ENCODE results near the gene PTGES2. TPM values are rescaled to one million over a fixed set of nuclear protein-coding genes. Genes with fewer than 3 reads are reported as not detected.

PTGES2 gene
- total and polyA plus RNA-seq, 2 experiments from 2014 or later: 59.7 to 124 TPM

DNA sequence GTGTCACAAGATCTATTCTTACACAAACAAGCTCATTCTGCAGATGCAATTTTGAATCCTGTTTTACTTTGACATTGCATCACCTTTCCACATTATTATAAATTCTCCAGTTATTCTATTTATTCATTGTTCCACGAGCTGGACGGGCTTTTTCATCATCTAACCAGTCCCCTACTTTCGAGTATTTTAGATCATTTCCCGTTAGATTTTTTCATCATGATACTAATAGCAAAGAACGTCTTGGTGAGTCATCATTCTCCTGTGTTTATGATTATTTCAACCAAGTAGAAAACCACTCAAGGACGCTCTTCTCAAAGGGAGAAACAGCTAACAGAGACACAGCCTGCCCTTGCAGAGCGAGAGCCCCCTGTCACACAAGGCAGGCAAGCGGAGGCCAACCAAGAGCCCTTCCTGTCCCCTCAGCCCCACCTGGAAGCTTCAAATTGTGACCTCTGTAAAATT, 47.6 kb upstream of the PTGES2 start:
- Histone ChIP-seq H3F3A (replicated peaks; ENCODE audit: low read depth) (0 out of 2 replicates have a peak, but pooled peaks cover 3% of the 10 kb centered on the region), H2AFZ (no peak overlapping the region), H3K79me2 (replicated peaks; ENCODE audit: insufficient read depth) (no peaks in the 10 kb centered on the region), H3K27ac (ENCODE audit: low read depth) (no peak overlapping the region), H3K27me3 (ENCODE audit: insufficient read depth) (no peaks in the 10 kb centered on the region), H4K20me1 (replicated peaks; ENCODE audit: insufficient read depth) (0 out of 2 replicates have a peak, but pooled peaks cover 6% of the 10 kb centered on the region), H3K4me3 (no peak overlapping the region), H3K9me2 (ENCODE audit: insufficient read depth) (no peaks in the 10 kb centered on the region), H3K36me3 (ENCODE audit: insufficient read depth) (peaks cover 3% of the 10 kb centered on the region; the same call in 1 of the 2 replicates), H3K4me2 (no peak overlapping the region), H3K4me1 (ENCODE audit: insufficient read depth) (no peaks in the 10 kb centered on the region)
- ATAC-seq: no peak
- peaks cover 2% of the 10 kb centered on the region for H3K27me3 Mint-ChIP-seq (ENCODE audit: insufficient read depth, low read depth, poor library complexity)
- no peak overlapping the region; the same call in 1 of the 2 replicates for H3K27ac Mint-ChIP-seq
- peaks cover 44% of the 10 kb centered on the region for H3K36me3 Mint-ChIP-seq (ENCODE audit: low read depth)
- H3K9me3 Mint-ChIP-seq: no peaks in the 10 kb centered on the region; the same call in 2 of the 3 replicates
- H3K4me3 Mint-ChIP-seq: no peak overlapping the region
- no peak for DNase-seq (ENCODE audit: low spot score)
- no peak for TF ChIP-seq NANOG (IDR thresholded peaks at IDR 0.05; ENCODE audit: borderline replicate concordance)
- no peak for TF ChIP-seq JUNB (IDR thresholded peaks at IDR 0.05; ENCODE audit: unreplicated experiment)
- TF ChIP-seq CREB1 (CRISPR knock-in tag; IDR thresholded peaks at IDR 0.05; ENCODE audit: low read depth): no peak
- TF ChIP-seq EZH2phosphoT487 (IDR thresholded peaks at IDR 0.05; ENCODE audit: unreplicated experiment): no peak
- no peak for TF ChIP-seq ZNF331 (CRISPR knock-in tag; IDR thresholded peaks at IDR 0.05; ENCODE audit: low read depth)
- no peak for TF ChIP-seq EZH2 (IDR thresholded peaks at IDR 0.05; ENCODE audit: low read depth, unreplicated experiment)
- H3K4me1 Mint-ChIP-seq: no peaks in the 10 kb centered on the region

DNA sequence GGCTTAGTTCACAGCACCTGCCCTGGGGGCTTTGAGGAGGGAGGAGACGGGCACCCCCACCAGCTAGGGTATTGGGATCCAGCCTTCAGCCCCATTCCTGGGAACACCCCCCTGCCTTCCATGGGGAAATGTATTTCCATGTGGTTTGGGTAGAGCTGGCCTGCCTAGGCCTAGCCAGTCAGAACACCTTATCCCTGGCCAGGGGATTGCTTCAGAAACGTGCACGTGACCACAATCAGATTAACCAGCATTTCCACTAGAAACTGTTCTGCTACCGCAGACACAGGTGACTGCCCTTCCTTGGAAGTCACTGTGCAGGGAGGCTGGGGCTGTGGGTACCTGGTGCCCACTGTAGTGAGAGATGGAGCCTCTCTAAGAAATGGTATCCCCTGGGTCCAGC, 46.5 kb upstream of the PTGES2 start:
- H3K4me1 ChIP-seq (ENCODE audit: insufficient read depth): no peaks in the 10 kb centered on the region
- peaks cover 7% of the 10 kb centered on the region; the same call in 1 of the 2 replicates for H3K36me3 ChIP-seq (ENCODE audit: insufficient read depth)
- Mint-ChIP-seq H3K4me3 (no peak overlapping the region), H3K36me3 (ENCODE audit: low read depth) (peaks cover 43% of the 10 kb centered on the region), H3K27me3 (ENCODE audit: insufficient read depth, low read depth, poor library complexity) (peaks cover 2% of the 10 kb centered on the region), H3K9me3 (no peaks in the 10 kb centered on the region; the same call in 2 of the 3 replicates), H3K4me1 (no peaks in the 10 kb centered on the region), H3K27ac (no peak overlapping the region)
- H3K27ac ChIP-seq (ENCODE audit: low read depth): peak overlapping the region; percentile 39; the same call in 1 of the 2 replicates
- no peaks in the 10 kb centered on the region for H3K79me2 ChIP-seq (replicated peaks; ENCODE audit: insufficient read depth)
- no peaks in the 10 kb centered on the region for H3K27me3 ChIP-seq (ENCODE audit: insufficient read depth)
- 0 out of 2 replicates have a peak, but pooled peaks cover 3% of the 10 kb centered on the region for H3F3A ChIP-seq (replicated peaks; ENCODE audit: low read depth)
- no peak overlapping the region for H3K4me2 ChIP-seq
- ATAC-seq: peak; percentile 42; the same call in 2 of the 3 replicates
- DNase-seq (ENCODE audit: low spot score): no peak
- H3K4me3 ChIP-seq: no peak overlapping the region
- H3K9me2 ChIP-seq (ENCODE audit: insufficient read depth): no peaks in the 10 kb centered on the region
- H4K20me1 ChIP-seq (replicated peaks; ENCODE audit: insufficient read depth): 0 out of 2 replicates have a peak, but pooled peaks cover 6% of the 10 kb centered on the region
- H2AFZ ChIP-seq: no peak overlapping the region
- TF ChIP-seq POLR2AphosphoS5 (IDR thresholded peaks at IDR 0.05; ENCODE audit: low read depth) (no peak), JUNB (IDR thresholded peaks at IDR 0.05; ENCODE audit: unreplicated experiment) (no peak), STAT1 (IDR thresholded peaks at IDR 0.05; ENCODE audit: unreplicated experiment) (no peak), ZNF331 (CRISPR knock-in tag; IDR thresholded peaks at IDR 0.05; ENCODE audit: low read depth) (no peak), EZH2phosphoT487 (IDR thresholded peaks at IDR 0.05; ENCODE audit: unreplicated experiment) (no peak), ZNF114 (CRISPR knock-in tag; IDR thresholded peaks at IDR 0.05) (no peak)
- TF ChIP-seq, protein P1, sequence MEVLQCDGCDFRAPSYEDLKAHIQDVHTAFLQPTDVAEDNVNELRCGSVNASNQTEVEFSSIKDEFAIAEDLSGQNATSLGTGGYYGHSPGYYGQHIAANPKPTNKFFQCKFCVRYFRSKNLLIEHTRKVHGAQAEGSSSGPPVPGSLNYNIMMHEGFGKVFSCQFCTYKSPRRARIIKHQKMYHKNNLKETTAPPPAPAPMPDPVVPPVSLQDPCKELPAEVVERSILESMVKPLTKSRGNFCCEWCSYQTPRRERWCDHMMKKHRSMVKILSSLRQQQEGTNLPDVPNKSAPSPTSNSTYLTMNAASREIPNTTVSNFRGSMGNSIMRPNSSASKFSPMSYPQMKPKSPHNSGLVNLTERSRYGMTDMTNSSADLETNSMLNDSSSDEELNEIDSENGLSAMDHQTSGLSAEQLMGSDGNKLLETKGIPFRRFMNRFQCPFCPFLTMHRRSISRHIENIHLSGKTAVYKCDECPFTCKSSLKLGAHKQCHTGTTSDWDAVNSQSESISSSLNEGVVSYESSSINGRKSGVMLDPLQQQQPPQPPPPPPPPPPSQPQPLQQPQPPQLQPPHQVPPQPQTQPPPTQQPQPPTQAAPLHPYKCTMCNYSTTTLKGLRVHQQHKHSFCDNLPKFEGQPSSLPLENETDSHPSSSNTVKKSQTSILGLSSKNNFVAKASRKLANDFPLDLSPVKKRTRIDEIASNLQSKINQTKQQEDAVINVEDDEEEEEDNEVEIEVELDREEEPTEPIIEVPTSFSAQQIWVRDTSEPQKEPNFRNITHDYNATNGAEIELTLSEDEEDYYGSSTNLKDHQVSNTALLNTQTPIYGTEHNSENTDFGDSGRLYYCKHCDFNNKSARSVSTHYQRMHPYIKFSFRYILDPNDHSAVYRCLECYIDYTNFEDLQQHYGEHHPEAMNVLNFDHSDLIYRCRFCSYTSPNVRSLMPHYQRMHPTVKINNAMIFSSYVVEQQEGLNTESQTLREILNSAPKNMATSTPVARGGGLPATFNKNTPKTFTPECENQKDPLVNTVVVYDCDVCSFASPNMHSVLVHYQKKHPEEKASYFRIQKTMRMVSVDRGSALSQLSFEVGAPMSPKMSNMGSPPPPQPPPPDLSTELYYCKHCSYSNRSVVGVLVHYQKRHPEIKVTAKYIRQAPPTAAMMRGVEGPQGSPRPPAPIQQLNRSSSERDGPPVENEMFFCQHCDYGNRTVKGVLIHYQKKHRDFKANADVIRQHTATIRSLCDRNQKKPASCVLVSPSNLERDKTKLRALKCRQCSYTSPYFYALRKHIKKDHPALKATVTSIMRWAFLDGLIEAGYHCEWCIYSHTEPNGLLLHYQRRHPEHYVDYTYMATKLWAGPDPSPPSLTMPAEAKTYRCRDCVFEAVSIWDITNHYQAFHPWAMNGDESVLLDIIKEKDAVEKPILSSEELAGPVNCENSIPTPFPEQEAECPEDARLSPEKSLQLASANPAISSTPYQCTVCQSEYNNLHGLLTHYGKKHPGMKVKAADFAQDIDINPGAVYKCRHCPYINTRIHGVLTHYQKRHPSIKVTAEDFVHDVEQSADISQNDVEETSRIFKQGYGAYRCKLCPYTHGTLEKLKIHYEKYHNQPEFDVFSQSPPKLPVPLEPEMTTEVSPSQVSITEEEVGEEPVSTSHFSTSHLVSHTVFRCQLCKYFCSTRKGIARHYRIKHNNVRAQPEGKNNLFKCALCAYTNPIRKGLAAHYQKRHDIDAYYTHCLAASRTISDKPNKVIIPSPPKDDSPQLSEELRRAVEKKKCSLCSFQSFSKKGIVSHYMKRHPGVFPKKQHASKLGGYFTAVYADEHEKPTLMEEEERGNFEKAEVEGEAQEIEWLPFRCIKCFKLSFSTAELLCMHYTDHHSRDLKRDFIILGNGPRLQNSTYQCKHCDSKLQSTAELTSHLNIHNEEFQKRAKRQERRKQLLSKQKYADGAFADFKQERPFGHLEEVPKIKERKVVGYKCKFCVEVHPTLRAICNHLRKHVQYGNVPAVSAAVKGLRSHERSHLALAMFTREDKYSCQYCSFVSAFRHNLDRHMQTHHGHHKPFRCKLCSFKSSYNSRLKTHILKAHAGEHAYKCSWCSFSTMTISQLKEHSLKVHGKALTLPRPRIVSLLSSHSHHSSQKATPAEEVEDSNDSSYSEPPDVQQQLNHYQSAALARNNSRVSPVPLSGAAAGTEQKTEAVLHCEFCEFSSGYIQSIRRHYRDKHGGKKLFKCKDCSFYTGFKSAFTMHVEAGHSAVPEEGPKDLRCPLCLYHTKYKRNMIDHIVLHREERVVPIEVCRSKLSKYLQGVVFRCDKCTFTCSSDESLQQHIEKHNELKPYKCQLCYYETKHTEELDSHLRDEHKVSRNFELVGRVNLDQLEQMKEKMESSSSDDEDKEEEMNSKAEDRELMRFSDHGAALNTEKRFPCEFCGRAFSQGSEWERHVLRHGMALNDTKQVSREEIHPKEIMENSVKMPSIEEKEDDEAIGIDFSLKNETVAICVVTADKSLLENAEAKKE (CRISPR knock-in tag; IDR thresholded peaks at IDR 0.05): no peak
- TF ChIP-seq, protein P2, sequence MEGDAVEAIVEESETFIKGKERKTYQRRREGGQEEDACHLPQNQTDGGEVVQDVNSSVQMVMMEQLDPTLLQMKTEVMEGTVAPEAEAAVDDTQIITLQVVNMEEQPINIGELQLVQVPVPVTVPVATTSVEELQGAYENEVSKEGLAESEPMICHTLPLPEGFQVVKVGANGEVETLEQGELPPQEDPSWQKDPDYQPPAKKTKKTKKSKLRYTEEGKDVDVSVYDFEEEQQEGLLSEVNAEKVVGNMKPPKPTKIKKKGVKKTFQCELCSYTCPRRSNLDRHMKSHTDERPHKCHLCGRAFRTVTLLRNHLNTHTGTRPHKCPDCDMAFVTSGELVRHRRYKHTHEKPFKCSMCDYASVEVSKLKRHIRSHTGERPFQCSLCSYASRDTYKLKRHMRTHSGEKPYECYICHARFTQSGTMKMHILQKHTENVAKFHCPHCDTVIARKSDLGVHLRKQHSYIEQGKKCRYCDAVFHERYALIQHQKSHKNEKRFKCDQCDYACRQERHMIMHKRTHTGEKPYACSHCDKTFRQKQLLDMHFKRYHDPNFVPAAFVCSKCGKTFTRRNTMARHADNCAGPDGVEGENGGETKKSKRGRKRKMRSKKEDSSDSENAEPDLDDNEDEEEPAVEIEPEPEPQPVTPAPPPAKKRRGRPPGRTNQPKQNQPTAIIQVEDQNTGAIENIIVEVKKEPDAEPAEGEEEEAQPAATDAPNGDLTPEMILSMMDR (conservative IDR thresholded peaks at IDR 0.05; ENCODE audit: low read depth in 2 of 2): no peak

All from GM23338 (cell line).